Effector memory CD8-positive, alpha-beta T cell (primary cell): ENCODE data around the gene ROR2.

ENCODE experiments used
- ATAC-seq: fragments of 150-1000 bp; cut with Tn5 transposase; replicated peaks from 2 replicates; pipeline ENCODE4 v1.10.0; 2021; ENCODE audit warnings: mild to moderate bottlenecking, moderate library complexity
- DNase-seq, 3 experiments: peaks; one replicate each; pipeline ENCODE4 v3.0.0; 2021
- H3K27ac Mint-ChIP-seq, 2 donors: one replicate each; pipeline ENCODE4 v1.8.0; 2022; ENCODE audit warnings: mild to moderate bottlenecking in 2 of 2, mixed read lengths in 2 of 2, moderate library complexity in 2 of 2
- H3K27me3 Mint-ChIP-seq, 2 donors: one replicate each; pipeline ENCODE4 v1.8.0; 2022; ENCODE audit warnings: mixed read lengths in 2 of 2
- H3K36me3 Mint-ChIP-seq: one replicate; pipeline ENCODE4 v1.8.0; 2022; ENCODE audit warnings: mild to moderate bottlenecking, moderate library complexity, mixed read lengths; ENCODE audit not compliant: insufficient read depth
- H3K4me1 Mint-ChIP-seq, 2 donors: one replicate each; pipeline ENCODE4 v1.8.0; 2022; ENCODE audit warnings: low read depth in 2 of 2, mixed read lengths in 2 of 2
- H3K4me3 Mint-ChIP-seq, 2 donors: one replicate each; pipeline ENCODE4 v1.8.0; 2022; ENCODE audit warnings: mild to moderate bottlenecking in 2 of 2, mixed read lengths in 2 of 2, moderate library complexity in 2 of 2
- H3K9me3 Mint-ChIP-seq, 2 donors: one replicate each; pipeline ENCODE4 v1.8.0; 2022; ENCODE audit warnings: mixed read lengths in 2 of 2

ROR2 gene

DNA sequence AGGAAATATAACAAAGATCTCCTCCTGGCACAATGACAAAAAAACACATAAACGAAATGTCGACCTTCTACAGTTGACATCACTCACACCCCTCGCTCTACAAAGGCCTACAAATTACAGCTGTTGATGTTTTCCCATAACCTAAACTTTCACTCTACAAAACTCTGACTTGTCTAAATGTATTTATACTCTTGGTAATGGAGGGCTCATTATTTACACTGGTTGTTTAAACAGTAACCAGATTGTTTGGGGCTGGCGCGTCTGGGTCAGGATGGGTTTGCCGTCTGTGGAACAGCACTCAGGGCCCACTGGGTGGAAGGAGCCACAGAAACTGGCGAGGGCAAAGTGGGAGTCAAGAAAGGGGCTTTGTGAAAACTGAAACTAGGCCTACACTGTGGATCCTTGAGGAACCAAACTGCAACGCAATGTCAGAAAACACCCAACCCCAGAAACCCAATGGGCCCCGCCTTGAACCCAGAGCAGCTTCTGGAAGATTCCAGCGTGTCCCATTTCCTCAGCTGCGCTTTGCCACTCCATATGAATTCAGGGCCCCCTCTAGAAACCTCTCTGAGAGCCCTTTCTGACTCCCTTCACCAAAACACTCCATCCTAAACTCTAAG lies 136.7 kb downstream of the ROR2 start:
- Mint-ChIP-seq H3K4me3 (no peak overlapping the region), H3K4me1 (peaks cover 0 to 9% of the 10 kb centered on the region in 2 donors), H3K27ac (no peak overlapping the region), H3K9me3 (no peaks in the 10 kb centered on the region), H3K27me3 (peaks cover 6 to 13% of the 10 kb centered on the region in 2 donors), H3K36me3 (no peaks in the 10 kb centered on the region)
- DNase-seq (no peak), ATAC-seq (no peak)

DNA sequence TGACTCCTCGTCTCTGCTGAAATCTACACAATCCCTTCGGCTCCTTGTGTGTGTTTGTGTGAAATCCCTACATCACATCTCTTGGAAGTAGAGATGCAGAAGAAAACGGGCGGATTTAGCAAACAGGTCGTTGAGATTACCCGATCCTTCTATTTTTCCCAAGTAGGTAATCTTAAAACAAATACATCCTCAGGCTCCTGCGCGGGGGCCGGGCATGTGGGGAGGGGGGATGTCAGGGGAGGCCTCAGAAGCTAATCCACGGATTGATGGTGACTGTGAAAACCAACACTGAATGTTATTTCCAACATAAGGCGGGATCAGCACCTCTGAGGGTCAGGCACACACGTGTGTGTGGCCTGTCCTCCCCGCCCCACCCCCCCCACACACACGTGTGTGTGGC lies 137.8 kb downstream of the ROR2 start:
- Mint-ChIP-seq H3K4me3 (no peak overlapping the region), H3K36me3 (no peaks in the 10 kb centered on the region), H3K9me3 (no peaks in the 10 kb centered on the region), H3K4me1 (peaks cover 0 to 9% of the 10 kb centered on the region in 2 donors), H3K27me3 (peaks cover 6 to 13% of the 10 kb centered on the region in 2 donors), H3K27ac (no peak overlapping the region)
- DNase-seq = no peak
- no peak for ATAC-seq

DNA sequence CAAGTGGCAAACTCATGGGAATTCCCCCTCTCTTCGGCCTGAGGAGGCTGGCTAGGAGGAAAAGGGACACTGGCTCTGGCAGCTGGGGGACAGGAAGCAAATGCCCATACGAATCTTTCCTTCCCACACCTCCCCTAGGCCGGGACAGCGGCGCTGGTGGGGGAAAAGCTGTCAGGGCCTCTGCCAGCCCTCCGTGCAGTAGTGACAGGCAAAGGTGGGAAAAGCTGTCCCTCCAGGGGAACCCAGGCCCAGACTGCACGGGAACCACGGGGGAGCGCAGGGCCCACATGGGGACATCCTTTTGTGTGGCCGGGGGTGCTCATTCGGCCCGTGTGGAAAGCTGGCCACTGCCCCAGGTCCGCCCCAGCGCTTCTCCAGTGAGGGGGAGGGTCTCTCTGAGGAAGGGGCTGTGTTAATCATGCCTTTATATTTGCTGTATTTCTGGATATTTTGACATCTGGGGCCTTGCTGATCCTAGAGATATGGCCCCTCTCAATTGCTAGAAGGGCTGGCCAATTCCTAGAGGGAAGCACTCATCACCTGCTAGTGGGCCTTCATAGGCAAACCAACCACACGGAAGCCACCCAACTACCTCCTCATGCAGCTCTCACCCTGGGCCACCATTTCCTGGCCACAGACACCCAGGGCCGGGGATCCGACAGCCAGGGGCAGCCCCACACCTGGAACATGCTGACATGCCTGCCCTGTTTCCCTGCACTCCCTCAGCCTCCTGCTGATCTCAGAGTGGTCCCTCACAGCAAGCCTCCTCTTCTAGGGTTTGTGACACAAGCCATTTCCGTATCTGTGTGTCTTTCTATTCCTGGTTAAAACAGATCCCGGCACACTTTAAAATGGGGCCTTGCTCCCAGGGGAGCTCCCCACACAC lies 138.8 kb downstream of the ROR2 start:
- Mint-ChIP-seq H3K4me3 (no peak overlapping the region), H3K27ac (peak overlapping the region in 1 of 2 donors; percentile 16), H3K9me3 (no peaks in the 10 kb centered on the region), H3K36me3 (no peaks in the 10 kb centered on the region), H3K27me3 (peaks cover 6 to 11% of the 10 kb centered on the region in 2 donors), H3K4me1 (peaks cover 0 to 9% of the 10 kb centered on the region in 2 donors)
- ATAC-seq (no peak), DNase-seq (no peak)

DNA sequence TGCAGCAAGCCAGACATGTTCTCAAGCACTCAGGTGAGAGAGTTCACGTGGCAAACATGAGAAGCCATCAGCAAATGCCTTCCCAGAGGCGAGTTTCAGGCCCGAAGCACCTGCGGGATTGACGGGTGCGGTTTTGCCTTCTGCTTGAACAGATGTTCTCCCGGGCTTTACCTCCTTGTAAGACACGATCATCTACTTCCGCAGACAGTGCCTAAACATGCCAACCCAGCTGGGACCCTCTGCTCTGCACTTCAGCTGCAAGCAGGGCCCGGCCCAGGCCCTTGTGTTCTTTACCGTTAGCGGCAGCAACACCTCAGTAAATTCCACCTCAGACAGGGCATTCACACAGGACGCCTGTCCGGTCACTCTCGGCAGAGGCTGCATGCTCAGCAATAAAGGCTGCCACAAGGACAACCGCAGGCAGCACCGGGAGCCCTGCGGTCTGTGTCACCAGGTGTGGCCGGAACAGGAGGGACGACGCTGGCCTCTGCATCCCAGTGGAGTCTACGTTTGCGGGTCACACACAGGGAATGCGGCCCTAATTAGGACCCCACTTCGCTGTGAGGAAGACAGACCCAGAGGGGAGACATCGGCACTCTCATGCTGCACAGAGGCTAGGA lies 139.6 kb downstream of the ROR2 start:
- H3K4me1 Mint-ChIP-seq = peaks cover 0 to 11% of the 10 kb centered on the region in 2 donors
- H3K36me3 Mint-ChIP-seq = no peaks in the 10 kb centered on the region
- H3K27ac Mint-ChIP-seq = no peak overlapping the region
- peaks cover 8 to 12% of the 10 kb centered on the region in 2 donors for H3K27me3 Mint-ChIP-seq
- no peaks in the 10 kb centered on the region for H3K9me3 Mint-ChIP-seq
- DNase-seq (no peak), ATAC-seq (no peak)
- H3K4me3 Mint-ChIP-seq = no peak overlapping the region

DNA sequence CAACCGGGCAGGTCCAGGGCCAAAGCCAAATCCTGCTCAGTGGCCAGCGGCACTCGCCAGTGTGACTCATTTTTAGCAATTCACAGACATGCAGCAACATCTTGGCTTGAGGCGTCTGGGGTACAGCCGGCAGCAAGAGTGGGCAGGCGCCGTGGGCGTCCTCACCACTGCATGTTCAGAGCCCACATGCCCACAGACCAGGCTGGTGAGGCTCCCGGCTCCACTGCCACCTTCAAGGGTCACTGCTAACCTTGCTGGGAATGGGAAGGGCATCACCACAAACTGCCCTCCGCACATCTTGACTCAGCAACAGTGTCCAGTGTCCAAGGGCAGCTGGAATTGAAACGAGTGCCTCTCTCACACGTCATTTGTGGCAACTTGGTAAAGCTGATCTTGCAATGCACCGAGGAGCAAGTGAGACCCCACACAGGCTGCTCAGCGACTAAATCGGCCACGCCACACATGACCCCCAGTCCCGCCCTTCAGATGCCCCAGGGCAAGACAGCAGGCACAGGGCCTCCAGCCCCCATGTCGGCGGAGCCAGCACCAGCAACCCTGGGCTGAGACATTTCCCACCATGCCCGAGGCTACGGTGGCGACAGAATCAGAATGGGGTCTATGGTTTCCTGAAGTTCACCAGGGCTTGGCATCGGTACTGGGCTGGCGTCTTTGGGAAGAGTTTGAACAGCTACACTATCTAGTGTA lies 140.3 kb downstream of the ROR2 start:
- ATAC-seq (no peak), DNase-seq (no peak)
- no peak overlapping the region for H3K4me3 Mint-ChIP-seq
- no peaks in the 10 kb centered on the region for H3K9me3 Mint-ChIP-seq
- H3K36me3 Mint-ChIP-seq = no peaks in the 10 kb centered on the region
- no peak overlapping the region for H3K27ac Mint-ChIP-seq
- peaks cover 11 to 17% of the 10 kb centered on the region in 2 donors for H3K27me3 Mint-ChIP-seq
- peaks cover 0 to 14% of the 10 kb centered on the region in 2 donors for H3K4me1 Mint-ChIP-seq

DNA sequence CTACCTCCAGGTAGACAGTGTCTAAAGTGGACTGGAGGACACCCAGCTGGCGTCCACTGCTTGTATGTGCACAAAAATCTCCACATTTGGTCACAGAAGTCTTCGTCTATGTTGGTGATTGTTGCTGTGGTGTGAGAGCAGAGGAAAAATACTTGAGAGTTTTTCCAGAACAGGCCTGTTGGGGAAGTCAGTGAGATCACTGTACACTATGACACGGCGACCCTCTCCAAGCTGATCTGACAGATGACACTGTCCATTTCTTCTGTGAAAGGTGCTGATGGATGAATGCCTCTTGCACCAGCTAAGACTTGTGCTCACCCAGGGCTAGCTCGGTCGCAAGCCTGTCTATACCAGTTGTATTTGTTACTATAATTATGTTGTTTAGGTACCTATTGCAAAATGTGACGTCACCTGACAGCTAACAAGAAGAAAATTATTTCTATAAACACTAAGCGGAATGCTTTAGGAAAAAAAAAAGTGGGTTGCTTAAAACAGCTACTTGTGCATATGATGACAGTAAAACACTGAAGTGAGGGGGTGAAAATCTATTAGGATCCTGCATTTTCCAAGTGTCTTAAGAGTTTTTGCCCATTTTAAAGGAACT lies 142.3 kb downstream of the ROR2 start:
- Mint-ChIP-seq H3K27ac (no peak overlapping the region), H3K27me3 (peaks cover 14 to 17% of the 10 kb centered on the region in 2 donors), H3K4me3 (no peak overlapping the region), H3K36me3 (no peaks in the 10 kb centered on the region), H3K9me3 (no peaks in the 10 kb centered on the region), H3K4me1 (peaks cover 0 to 18% of the 10 kb centered on the region in 2 donors)
- ATAC-seq = no peak
- DNase-seq = no peak

DNA sequence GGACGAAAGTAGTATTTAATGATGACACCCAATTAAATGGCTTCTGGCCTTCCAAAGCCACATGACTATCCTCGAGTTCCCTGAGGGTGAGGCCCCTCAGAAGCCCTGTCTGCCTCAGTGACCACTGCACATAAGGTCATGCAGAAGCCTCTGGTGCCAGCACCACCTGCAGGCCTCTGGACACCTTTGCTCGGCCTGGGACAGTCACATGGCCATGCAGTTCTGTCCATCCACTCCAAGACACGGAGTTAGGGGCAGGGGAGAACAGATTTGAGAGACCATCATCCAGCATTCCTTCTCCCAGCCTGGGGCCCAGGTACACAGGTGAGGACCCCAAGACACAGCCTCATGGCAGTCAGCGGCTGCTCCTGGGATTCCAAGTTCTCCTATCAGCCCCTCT lies 145.0 kb downstream of the ROR2 start:
- Mint-ChIP-seq H3K27ac (no peak overlapping the region), H3K9me3 (no peaks in the 10 kb centered on the region), H3K36me3 (no peaks in the 10 kb centered on the region), H3K27me3 (peaks cover 17 to 19% of the 10 kb centered on the region in 2 donors), H3K4me3 (no peak overlapping the region), H3K4me1 (peaks cover 0 to 11% of the 10 kb centered on the region in 2 donors)
- DNase-seq (no peak), ATAC-seq (no peak)

DNA sequence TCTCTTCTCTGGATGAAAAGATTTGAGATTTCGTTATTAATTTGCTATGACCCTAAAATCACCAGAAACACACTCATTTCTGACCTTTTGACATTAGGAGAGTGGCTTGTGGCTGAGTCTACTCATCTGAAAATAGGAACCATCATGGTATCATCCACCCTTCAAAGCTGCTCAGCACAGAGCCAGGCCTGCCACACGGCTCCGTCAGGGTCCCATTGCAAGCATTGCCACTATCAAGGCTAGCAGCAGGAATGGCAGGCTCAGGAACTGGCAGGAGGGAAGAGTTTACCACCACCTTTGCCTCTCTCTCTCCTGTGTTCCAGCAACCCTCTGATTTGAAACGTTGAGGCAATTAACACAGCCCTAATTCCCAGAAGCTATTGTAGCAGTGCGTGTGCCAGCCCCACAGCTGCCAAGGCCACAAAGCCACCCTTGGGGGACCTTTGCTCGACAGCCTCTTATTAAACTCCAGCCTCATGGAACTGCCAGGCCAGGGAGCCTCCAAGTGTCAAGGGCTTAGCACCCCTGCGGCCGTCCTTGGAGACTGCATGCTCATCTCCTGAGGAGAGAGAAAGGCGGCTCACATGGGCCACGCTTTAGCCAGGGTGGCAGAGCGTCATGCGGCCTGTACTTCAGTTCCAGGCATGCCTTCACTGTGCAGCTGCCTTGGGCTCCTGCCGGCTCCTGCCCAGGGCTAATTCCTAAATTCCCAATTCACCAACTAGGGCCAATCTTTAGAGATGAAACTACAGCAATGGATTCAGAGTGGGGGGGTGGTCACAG lies 145.9 kb downstream of the ROR2 start:
- Mint-ChIP-seq H3K27me3 (peaks cover 13 to 15% of the 10 kb centered on the region in 2 donors), H3K9me3 (no peaks in the 10 kb centered on the region), H3K36me3 (peaks cover 3% of the 10 kb centered on the region), H3K4me1 (peaks cover 6 to 19% of the 10 kb centered on the region in 2 donors), H3K4me3 (no peak overlapping the region), H3K27ac (no peak overlapping the region)
- ATAC-seq (no peak), DNase-seq (no peak)

DNA sequence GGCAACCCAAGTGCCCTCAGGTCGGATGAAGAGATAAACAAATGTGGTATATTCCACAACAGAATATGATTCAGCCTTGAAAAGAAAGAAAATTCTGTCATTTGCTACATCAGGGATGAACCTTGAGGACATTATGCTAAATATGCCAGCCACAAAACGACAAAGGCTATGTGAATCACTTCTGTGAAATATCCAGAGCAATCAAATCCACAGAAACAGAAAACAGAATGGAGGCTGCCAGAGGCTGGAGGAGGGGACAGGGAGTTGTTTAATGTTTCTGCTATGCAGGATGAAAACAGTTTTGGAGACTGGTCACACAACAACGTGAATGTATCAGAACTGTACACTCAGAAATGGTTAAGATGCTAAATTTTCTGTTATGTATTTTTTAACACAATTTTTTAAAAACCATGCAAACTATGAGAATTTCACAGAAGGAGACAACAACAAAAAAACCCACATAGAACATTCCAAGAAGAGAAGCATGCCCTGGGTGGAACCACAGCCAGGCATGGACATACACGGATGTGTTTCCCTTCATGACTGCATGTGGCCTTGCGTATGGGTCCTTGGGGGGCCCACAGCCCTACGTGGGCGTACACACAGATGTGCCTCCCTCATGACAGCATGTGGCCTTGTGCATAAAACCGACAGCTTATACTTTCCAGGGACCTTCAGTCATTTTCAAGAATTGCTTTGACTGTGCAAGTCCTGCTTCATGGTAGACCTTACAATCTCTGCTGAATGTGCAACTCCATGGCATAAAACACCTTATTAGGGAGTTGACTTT lies 146.7 kb downstream of the ROR2 start:
- peaks cover 12 to 26% of the 10 kb centered on the region in 2 donors for H3K4me1 Mint-ChIP-seq
- H3K9me3 Mint-ChIP-seq = peaks cover 0 to 2% of the 10 kb centered on the region in 2 donors
- no peak overlapping the region for H3K4me3 Mint-ChIP-seq
- no peak for ATAC-seq
- peaks cover 11 to 13% of the 10 kb centered on the region in 2 donors for H3K27me3 Mint-ChIP-seq
- no peak for DNase-seq
- H3K27ac Mint-ChIP-seq = no peak overlapping the region
- H3K36me3 Mint-ChIP-seq = peaks cover 11% of the 10 kb centered on the region

DNA sequence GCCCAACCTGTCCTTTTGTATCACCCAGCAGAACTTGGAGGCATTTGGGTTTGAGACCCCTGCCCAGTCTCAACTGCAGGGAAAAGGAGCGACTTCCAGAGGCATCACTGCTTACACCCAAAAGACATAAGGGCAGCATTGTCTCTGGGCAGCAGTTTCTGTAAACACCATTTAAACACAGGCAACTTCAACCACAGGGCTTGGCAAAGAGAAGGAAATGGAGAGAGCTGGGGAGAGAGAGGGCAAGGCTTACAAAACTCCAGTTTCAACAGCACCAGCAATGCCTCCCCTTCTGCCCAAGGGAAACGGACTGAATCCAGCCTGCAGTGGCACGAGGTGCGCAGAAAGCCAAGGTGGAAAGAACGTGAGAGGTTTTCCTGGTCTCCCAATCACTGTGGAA lies 147.6 kb downstream of the ROR2 start:
- Mint-ChIP-seq H3K36me3 (peaks cover 15% of the 10 kb centered on the region), H3K9me3 (peaks cover 0 to 2% of the 10 kb centered on the region in 2 donors), H3K27ac (no peak overlapping the region), H3K4me1 (peaks cover 12 to 26% of the 10 kb centered on the region in 2 donors), H3K27me3 (peaks cover 11 to 13% of the 10 kb centered on the region in 2 donors), H3K4me3 (no peak overlapping the region)
- DNase-seq = no peak
- no peak for ATAC-seq

DNA sequence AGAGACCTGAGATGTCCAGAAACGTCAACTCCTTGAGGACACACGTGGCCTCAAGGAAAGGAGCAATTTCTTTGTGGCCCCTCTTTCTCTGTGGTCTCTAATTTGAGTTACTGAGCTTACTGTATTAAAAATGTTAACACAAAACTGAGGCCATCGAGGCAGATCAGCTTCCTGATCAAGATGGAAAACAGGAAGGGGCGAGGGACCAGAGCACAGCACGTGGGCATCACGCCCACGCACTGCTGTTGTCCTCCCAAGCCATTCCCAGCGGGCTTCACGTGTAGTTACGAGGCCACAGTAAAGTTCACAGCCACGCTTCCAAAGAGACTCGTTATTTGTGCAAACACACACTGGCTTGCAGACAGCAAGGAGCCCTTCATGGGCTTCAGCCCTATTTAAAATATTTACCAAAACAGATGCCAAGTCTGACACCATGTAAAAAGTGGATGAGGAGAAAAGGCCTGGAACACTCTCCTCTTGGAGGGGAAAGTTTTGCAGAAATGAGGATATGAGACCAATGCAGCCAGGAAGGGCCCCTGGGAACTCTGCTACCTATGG lies 149.5 kb downstream of the ROR2 start:
- Mint-ChIP-seq H3K9me3 (peaks cover 0 to 2% of the 10 kb centered on the region in 2 donors), H3K4me3 (no peak overlapping the region), H3K4me1 (peaks cover 16 to 28% of the 10 kb centered on the region in 2 donors), H3K27ac (no peak overlapping the region), H3K36me3 (peaks cover 26% of the 10 kb centered on the region), H3K27me3 (peaks cover 6 to 12% of the 10 kb centered on the region in 2 donors)
- no peak for DNase-seq
- ATAC-seq = no peak
